ENCODE measurements around the gene BTBD8. TPM values are rescaled to one million over a fixed set of nuclear protein-coding genes. Genes with fewer than 3 reads are reported as not detected.

BTBD8 gene
- total RNA-seq, 1 donor from 2014 or later, result 5.5 TPM

GRCh38 chr1:92117526-92117925 is 37.4 kb downstream of the BTBD8 start:
- intact Hi-C loops (cut with DNase I), result no loop called here
- TF ChIP-seq, protein P1, sequence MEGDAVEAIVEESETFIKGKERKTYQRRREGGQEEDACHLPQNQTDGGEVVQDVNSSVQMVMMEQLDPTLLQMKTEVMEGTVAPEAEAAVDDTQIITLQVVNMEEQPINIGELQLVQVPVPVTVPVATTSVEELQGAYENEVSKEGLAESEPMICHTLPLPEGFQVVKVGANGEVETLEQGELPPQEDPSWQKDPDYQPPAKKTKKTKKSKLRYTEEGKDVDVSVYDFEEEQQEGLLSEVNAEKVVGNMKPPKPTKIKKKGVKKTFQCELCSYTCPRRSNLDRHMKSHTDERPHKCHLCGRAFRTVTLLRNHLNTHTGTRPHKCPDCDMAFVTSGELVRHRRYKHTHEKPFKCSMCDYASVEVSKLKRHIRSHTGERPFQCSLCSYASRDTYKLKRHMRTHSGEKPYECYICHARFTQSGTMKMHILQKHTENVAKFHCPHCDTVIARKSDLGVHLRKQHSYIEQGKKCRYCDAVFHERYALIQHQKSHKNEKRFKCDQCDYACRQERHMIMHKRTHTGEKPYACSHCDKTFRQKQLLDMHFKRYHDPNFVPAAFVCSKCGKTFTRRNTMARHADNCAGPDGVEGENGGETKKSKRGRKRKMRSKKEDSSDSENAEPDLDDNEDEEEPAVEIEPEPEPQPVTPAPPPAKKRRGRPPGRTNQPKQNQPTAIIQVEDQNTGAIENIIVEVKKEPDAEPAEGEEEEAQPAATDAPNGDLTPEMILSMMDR (IDR thresholded peaks at IDR 0.05), result no peak
- ATAC-seq (no peak), DNase-seq (no peak)
- H3K36me3 ChIP-seq, result no peaks in the 10 kb centered on the region
- H3K4me3 ChIP-seq, result no peak overlapping the region
- no peak overlapping the region for H3K27ac ChIP-seq
- no peaks in the 10 kb centered on the region for H3K9me3 ChIP-seq
- no peaks in the 10 kb centered on the region for H3K4me1 ChIP-seq
- no peaks in the 10 kb centered on the region for H3K27me3 ChIP-seq (ENCODE audit: low read depth)

- Histone ChIP-seq H3K27me3 (ENCODE audit: low read depth) (no peaks in the 10 kb centered on the region), H3K36me3 (no peaks in the 10 kb centered on the region), H3K4me3 (no peak overlapping the region), H3K9me3 (no peaks in the 10 kb centered on the region), H3K4me1 (no peaks in the 10 kb centered on the region), H3K27ac (no peak overlapping the region)
- ATAC-seq, result no peak
- no peak for DNase-seq
- intact Hi-C loops (cut with DNase I), result no loop called here
- TF ChIP-seq, protein P1 (IDR thresholded peaks at IDR 0.05), result no peak
Measured at GRCh38 chr1:92118826-92119225, 38.7 kb downstream of the BTBD8 start.

DNA sequence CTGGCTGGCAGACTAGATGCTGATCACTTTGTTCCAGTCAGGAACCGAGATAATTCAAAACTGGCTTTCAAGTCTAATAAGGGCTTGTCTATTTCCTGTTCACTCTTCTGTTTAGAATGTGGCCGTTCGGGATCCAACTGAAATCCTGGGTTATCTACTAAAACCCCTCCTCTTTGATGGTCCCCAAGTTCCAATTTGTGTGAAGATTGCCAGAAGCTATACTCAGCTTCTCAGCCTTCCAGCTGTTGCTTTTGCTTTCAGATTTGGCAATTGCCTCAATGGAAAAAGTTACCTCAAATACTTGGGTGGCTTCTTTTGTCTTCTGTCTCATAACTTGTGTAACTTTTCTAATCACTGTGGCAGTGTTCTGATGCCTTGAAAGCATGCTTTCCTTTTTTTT is 43.7 kb downstream of the BTBD8 start:
- no peaks in the 10 kb centered on the region for H3K36me3 ChIP-seq
- no peak overlapping the region for H3K27ac ChIP-seq
- ATAC-seq (no peak), DNase-seq (no peak)
- intact Hi-C loops (cut with DNase I), result no loop called here
- TF ChIP-seq, protein P1 (IDR thresholded peaks at IDR 0.05), result no peak
- no peaks in the 10 kb centered on the region for H3K9me3 ChIP-seq
- no peaks in the 10 kb centered on the region for H3K4me1 ChIP-seq
- no peaks in the 10 kb centered on the region for H3K27me3 ChIP-seq (ENCODE audit: low read depth)
- H3K4me3 ChIP-seq, result no peak overlapping the region

DNA sequence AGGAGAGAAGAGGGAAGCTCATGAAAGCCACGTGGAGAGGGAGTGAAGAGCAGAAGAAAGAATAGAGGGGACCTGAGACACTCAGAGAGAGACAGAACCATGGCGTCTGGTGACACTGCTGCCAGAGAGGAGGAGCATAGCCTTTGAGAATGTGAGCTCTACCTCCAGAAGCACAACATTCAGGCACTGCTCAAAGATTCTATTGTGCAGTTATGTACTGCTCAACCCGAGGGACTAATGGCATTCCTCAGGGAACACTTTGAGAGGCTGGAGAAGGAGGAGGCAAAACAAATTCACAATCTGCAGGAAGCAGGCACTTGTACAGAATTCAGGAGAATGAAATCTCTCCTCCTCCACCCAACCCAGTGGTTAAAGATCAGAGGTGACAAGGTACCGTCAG is 45.1 kb downstream of the BTBD8 start:
- Histone ChIP-seq H3K9me3 (no peaks in the 10 kb centered on the region), H3K27ac (no peak overlapping the region), H3K4me3 (no peak overlapping the region), H3K27me3 (ENCODE audit: low read depth) (no peaks in the 10 kb centered on the region), H3K4me1 (no peaks in the 10 kb centered on the region), H3K36me3 (peaks cover 6% of the 10 kb centered on the region)
- DNase-seq (no peak), ATAC-seq (no peak)
- intact Hi-C loops (cut with DNase I), result no loop called here
- TF ChIP-seq, protein P1 (IDR thresholded peaks at IDR 0.05), result no peak

DNA sequence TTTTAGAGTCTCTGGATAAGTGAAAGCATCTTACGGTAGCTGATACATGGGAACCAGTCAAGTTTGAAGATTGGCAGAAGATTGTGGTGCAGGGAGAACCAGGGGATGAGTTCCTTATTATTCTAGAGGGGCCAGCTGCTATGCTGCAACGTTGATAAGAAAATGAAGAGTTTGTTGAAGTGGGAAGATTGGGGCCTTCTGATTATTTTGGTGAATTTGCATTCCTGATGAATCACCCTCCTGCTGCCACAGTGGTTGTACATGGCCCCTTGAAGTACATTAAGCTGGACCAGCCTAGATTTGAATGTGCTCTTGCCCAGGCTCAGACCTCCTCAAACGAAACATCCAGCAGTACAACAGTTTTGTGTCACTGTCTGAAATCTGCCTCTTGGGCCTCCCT is 45.9 kb downstream of the BTBD8 start:
- intact Hi-C loops (cut with DNase I), result no loop called here
- ATAC-seq (no peak), DNase-seq (no peak)
- Histone ChIP-seq H3K27ac (no peak overlapping the region), H3K36me3 (peaks cover 6% of the 10 kb centered on the region), H3K27me3 (ENCODE audit: low read depth) (no peaks in the 10 kb centered on the region), H3K9me3 (no peaks in the 10 kb centered on the region), H3K4me3 (no peak overlapping the region), H3K4me1 (no peaks in the 10 kb centered on the region)
- TF ChIP-seq, protein P1 (IDR thresholded peaks at IDR 0.05), result no peak

DNA sequence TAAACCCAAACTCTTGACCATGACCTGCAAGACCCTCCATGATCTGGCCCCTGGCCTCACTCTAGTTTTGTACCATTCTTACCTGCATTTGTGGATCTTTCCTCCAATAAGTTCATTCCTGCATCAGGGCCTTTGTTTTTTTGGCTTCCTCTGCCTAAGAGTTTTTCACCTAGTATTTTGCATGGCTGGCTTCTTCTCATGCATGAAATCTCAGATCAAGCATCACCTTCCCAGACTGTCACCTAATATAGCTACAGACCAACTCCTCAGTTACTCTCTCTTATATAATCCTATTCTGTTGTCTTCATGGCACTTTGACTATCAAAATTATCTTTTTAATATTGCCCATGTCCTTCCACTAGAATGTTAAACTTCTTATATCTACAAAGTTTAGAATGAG is 54.2 kb downstream of the BTBD8 start:
- no peak overlapping the region for H3K27ac ChIP-seq
- no peaks in the 10 kb centered on the region for H3K27me3 ChIP-seq (ENCODE audit: low read depth)
- DNase-seq, result no peak
- no peak for ATAC-seq
- no peaks in the 10 kb centered on the region for H3K9me3 ChIP-seq
- H3K4me1 ChIP-seq, result no peaks in the 10 kb centered on the region
- no peak overlapping the region for H3K4me3 ChIP-seq
- TF ChIP-seq, protein P1 (IDR thresholded peaks at IDR 0.05), result no peak
- intact Hi-C loops (cut with DNase I), result no loop called here
- H3K36me3 ChIP-seq, result peaks cover 9% of the 10 kb centered on the region

Measured in lower lobe of right lung (tissue), 2 donors.